GM12874 (cell line): Measurements from ENCODE around the gene LRG1.

Experiments
- CTCF ChIP-seq: IDR thresholded peaks from 2 replicates; pipeline ENCODE4 v1.5.1; 2011; ENCODE audit warnings: low read depth, mild to moderate bottlenecking, control low read depth, low read length, moderate library complexity; ENCODE audit not compliant: insufficient read depth

The LRG1 gene

GRCh38 chr19:4524808-4525562 lies 14.9 kb downstream of the LRG1 start:
- peak; percentile 86 for TF ChIP-seq CTCF

- peak; percentile 85 for TF ChIP-seq CTCF
Observed at GRCh38 chr19:4523306-4524110, 16.3 kb downstream of the LRG1 start.

- TF ChIP-seq CTCF = no peak
Observed at GRCh38 chr19:4522291-4523002, 17.4 kb downstream of the LRG1 start.

- no peak for TF ChIP-seq CTCF
Observed at GRCh38 chr19:4521888-4522242, 18.0 kb downstream of the LRG1 start.

- no peak for TF ChIP-seq CTCF
Observed at GRCh38 chr19:4521170-4521887, 18.5 kb downstream of the LRG1 start.

- TF ChIP-seq CTCF = no peak
Observed at GRCh38 chr19:4519521-4520277, 20.1 kb downstream of the LRG1 start.
